SU-DHL-6 (cell line): ENCODE results near the gene FNIP2.

Source experiments
- EZH2phosphoT487 ChIP-seq: fragments of 200-600 bp; sonication (generic), shearing (Covaris generic); conservative IDR thresholded peaks from 2 replicates; pipeline ENCODE4 v1.6.1; 2018; ENCODE audit warnings: mild to moderate bottlenecking, antibody characterized with exemption, low read length, moderate library complexity, mixed read lengths
- TF ChIP-seq, protein P1 (sequence below): fragments of 200-600 bp; sonication (generic); IDR thresholded peaks from one replicate; pipeline ENCODE4 v1.5.1; 2017; ENCODE audit warnings: antibody characterized with exemption, mild to moderate bottlenecking, low read length, moderate library complexity; ENCODE audit not compliant: insufficient read depth, poor library complexity, severe bottlenecking

- TF ChIP-seq, protein P1, sequence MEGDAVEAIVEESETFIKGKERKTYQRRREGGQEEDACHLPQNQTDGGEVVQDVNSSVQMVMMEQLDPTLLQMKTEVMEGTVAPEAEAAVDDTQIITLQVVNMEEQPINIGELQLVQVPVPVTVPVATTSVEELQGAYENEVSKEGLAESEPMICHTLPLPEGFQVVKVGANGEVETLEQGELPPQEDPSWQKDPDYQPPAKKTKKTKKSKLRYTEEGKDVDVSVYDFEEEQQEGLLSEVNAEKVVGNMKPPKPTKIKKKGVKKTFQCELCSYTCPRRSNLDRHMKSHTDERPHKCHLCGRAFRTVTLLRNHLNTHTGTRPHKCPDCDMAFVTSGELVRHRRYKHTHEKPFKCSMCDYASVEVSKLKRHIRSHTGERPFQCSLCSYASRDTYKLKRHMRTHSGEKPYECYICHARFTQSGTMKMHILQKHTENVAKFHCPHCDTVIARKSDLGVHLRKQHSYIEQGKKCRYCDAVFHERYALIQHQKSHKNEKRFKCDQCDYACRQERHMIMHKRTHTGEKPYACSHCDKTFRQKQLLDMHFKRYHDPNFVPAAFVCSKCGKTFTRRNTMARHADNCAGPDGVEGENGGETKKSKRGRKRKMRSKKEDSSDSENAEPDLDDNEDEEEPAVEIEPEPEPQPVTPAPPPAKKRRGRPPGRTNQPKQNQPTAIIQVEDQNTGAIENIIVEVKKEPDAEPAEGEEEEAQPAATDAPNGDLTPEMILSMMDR = no peak
- no peak for TF ChIP-seq EZH2phosphoT487
Measured at GRCh38 chr4:158914218-158914617, 145.4 kb downstream of the FNIP2 start.
